Measurements from ENCODE around the gene TMEM169. TPM values are rescaled to one million over a fixed set of nuclear protein-coding genes. Genes with fewer than 3 reads are reported as not detected.
A peak's percentile ranks its signal among the peaks of the same experiment; 100 is the strongest.

Gene TMEM169
- 1 to 10 TPM; 1.4 to 1.5 TPM for total RNA-seq

GRCh38 chr2:216081487-216082116 lies at the start of gene TMEM169, which contains the start of gene PECR:
Gene TMEM169, plus strand, starts transcription at chr2:216081919. Its CDS starts 14,045 bp downstream, at chr2:216095964.
Gene PECR, minus strand, starts transcription at chr2:216081809. Its CDS starts 68 bp downstream, at chr2:216081741.
- no peaks in the 10 kb centered on the region for H3K27me3 Mint-ChIP-seq
- ATAC-seq (replicated peaks) = peak; percentile 96
- peak within 1 kb of the TSS; percentile 100 for H3K4me3 Mint-ChIP-seq
- peaks cover 38% of the 10 kb centered on the region for H3K4me1 Mint-ChIP-seq
- peak within 1 kb of the TSS; percentile 96 for H3K27ac Mint-ChIP-seq
- H3K36me3 Mint-ChIP-seq (ENCODE audit: low read depth) = no peaks in the 10 kb centered on the region
- no peaks in the 10 kb centered on the region for H3K9me3 Mint-ChIP-seq

- Mint-ChIP-seq H3K4me1 (peaks cover 20% of the 10 kb centered on the region), H3K9me3 (no peaks in the 10 kb centered on the region), H3K36me3 (ENCODE audit: low read depth) (peaks cover 12% of the 10 kb centered on the region), H3K4me3 (peak overlapping the region; percentile 67), H3K27ac (peak overlapping the region; percentile 90), H3K27me3 (no peaks in the 10 kb centered on the region)
- ATAC-seq (replicated peaks) = peak; percentile 92
Observed at GRCh38 chr2:216031960-216032689, 49.6 kb upstream of the TMEM169 start.

GRCh38 chr2:216033403-216033802 lies 48.3 kb upstream of the TMEM169 start:
- Mint-ChIP-seq H3K27me3 (no peaks in the 10 kb centered on the region), H3K27ac (no peak overlapping the region), H3K36me3 (ENCODE audit: low read depth) (peaks cover 19% of the 10 kb centered on the region), H3K4me1 (peaks cover 20% of the 10 kb centered on the region), H3K9me3 (no peaks in the 10 kb centered on the region), H3K4me3 (no peak overlapping the region)
- ATAC-seq (replicated peaks) = no peak

- H3K36me3 Mint-ChIP-seq (ENCODE audit: low read depth) = peaks cover 19% of the 10 kb centered on the region
Observed at GRCh38 chr2:216034065-216034464, 47.7 kb upstream of the TMEM169 start.

GRCh38 chr2:216039918-216040317 lies 41.8 kb upstream of the TMEM169 start:
- H3K4me3 Mint-ChIP-seq = no peak overlapping the region
- H3K27ac Mint-ChIP-seq = peak overlapping the region; percentile 66
- H3K27me3 Mint-ChIP-seq = no peaks in the 10 kb centered on the region
- no peak for ATAC-seq (replicated peaks)
- no peaks in the 10 kb centered on the region for H3K4me1 Mint-ChIP-seq
- H3K36me3 Mint-ChIP-seq (ENCODE audit: low read depth) = peaks cover 49% of the 10 kb centered on the region
- no peaks in the 10 kb centered on the region for H3K9me3 Mint-ChIP-seq

More at GRCh38 chr2:216034065-216034464, 47.7 kb upstream of the TMEM169 start:
- peaks cover 20% of the 10 kb centered on the region for H3K4me1 Mint-ChIP-seq
- H3K4me3 Mint-ChIP-seq = no peak overlapping the region
- H3K27ac Mint-ChIP-seq = no peak overlapping the region
- no peaks in the 10 kb centered on the region for H3K9me3 Mint-ChIP-seq
- no peaks in the 10 kb centered on the region for H3K27me3 Mint-ChIP-seq
- peak; percentile 30 for ATAC-seq (replicated peaks)

GRCh38 chr2:216041438-216041837 lies 40.3 kb upstream of the TMEM169 start:
- no peaks in the 10 kb centered on the region for H3K9me3 Mint-ChIP-seq
- H3K27ac Mint-ChIP-seq = no peak overlapping the region
- H3K27me3 Mint-ChIP-seq = no peaks in the 10 kb centered on the region
- peaks cover 59% of the 10 kb centered on the region for H3K36me3 Mint-ChIP-seq (ENCODE audit: low read depth)
- H3K4me3 Mint-ChIP-seq = no peak overlapping the region
- no peak for ATAC-seq (replicated peaks)
- H3K4me1 Mint-ChIP-seq = peaks cover 5% of the 10 kb centered on the region

GRCh38 chr2:216043949-216044348 lies 37.8 kb upstream of the TMEM169 start:
- peaks cover 58% of the 10 kb centered on the region for H3K36me3 Mint-ChIP-seq (ENCODE audit: low read depth)
- ATAC-seq (replicated peaks) = no peak
- no peaks in the 10 kb centered on the region for H3K9me3 Mint-ChIP-seq
- H3K27ac Mint-ChIP-seq = peak overlapping the region; percentile 14
- H3K4me1 Mint-ChIP-seq = peaks cover 5% of the 10 kb centered on the region
- no peaks in the 10 kb centered on the region for H3K27me3 Mint-ChIP-seq
- no peak overlapping the region for H3K4me3 Mint-ChIP-seq

GRCh38 chr2:216044883-216045486 lies 36.7 kb upstream of the TMEM169 start:
- Mint-ChIP-seq H3K4me3 (peak overlapping the region; percentile 33), H3K27me3 (no peaks in the 10 kb centered on the region), H3K36me3 (ENCODE audit: low read depth) (peaks cover 58% of the 10 kb centered on the region), H3K4me1 (peaks cover 5% of the 10 kb centered on the region), H3K27ac (peak overlapping the region; percentile 68), H3K9me3 (no peaks in the 10 kb centered on the region)
- ATAC-seq (replicated peaks) = peak; percentile 99

- Mint-ChIP-seq H3K36me3 (ENCODE audit: low read depth) (peaks cover 54% of the 10 kb centered on the region), H3K9me3 (no peaks in the 10 kb centered on the region), H3K4me1 (peaks cover 5% of the 10 kb centered on the region), H3K27ac (no peak overlapping the region), H3K27me3 (no peaks in the 10 kb centered on the region), H3K4me3 (no peak overlapping the region)
- ATAC-seq (replicated peaks) = no peak
Observed at GRCh38 chr2:216047397-216047796, 34.3 kb upstream of the TMEM169 start.

GRCh38 chr2:216049452-216049851 lies 32.3 kb upstream of the TMEM169 start:
- Mint-ChIP-seq H3K27ac (no peak overlapping the region), H3K4me3 (no peak overlapping the region), H3K27me3 (no peaks in the 10 kb centered on the region), H3K36me3 (ENCODE audit: low read depth) (peaks cover 38% of the 10 kb centered on the region), H3K4me1 (peaks cover 5% of the 10 kb centered on the region), H3K9me3 (no peaks in the 10 kb centered on the region)
- no peak for ATAC-seq (replicated peaks)

GRCh38 chr2:216051350-216051749 lies 30.4 kb upstream of the TMEM169 start:
- Mint-ChIP-seq H3K9me3 (no peaks in the 10 kb centered on the region), H3K27me3 (no peaks in the 10 kb centered on the region), H3K27ac (no peak overlapping the region), H3K4me1 (peaks cover 7% of the 10 kb centered on the region), H3K4me3 (no peak overlapping the region), H3K36me3 (ENCODE audit: low read depth) (peaks cover 35% of the 10 kb centered on the region)
- no peak for ATAC-seq (replicated peaks)

GRCh38 chr2:216052420-216052819 lies 29.3 kb upstream of the TMEM169 start:
- H3K27me3 Mint-ChIP-seq = no peaks in the 10 kb centered on the region
- H3K4me3 Mint-ChIP-seq = no peak overlapping the region
- no peak overlapping the region for H3K27ac Mint-ChIP-seq
- no peak for ATAC-seq (replicated peaks)
- peaks cover 10% of the 10 kb centered on the region for H3K4me1 Mint-ChIP-seq
- H3K9me3 Mint-ChIP-seq = no peaks in the 10 kb centered on the region
- H3K36me3 Mint-ChIP-seq (ENCODE audit: low read depth) = peaks cover 35% of the 10 kb centered on the region

GRCh38 chr2:216055680-216056079 lies 26.0 kb upstream of the TMEM169 start:
- no peaks in the 10 kb centered on the region for H3K9me3 Mint-ChIP-seq

GRCh38 chr2:216056739-216057138 lies 25.0 kb upstream of the TMEM169 start:
- Mint-ChIP-seq H3K9me3 (no peaks in the 10 kb centered on the region), H3K4me1 (peaks cover 20% of the 10 kb centered on the region), H3K27me3 (no peaks in the 10 kb centered on the region), H3K36me3 (ENCODE audit: low read depth) (peaks cover 15% of the 10 kb centered on the region), H3K27ac (peak overlapping the region; percentile 94), H3K4me3 (peak overlapping the region; percentile 86)
- no peak for ATAC-seq (replicated peaks)

More at GRCh38 chr2:216055680-216056079, 26.0 kb upstream of the TMEM169 start:
- H3K27ac Mint-ChIP-seq = peak overlapping the region; percentile 12
- peaks cover 12% of the 10 kb centered on the region for H3K36me3 Mint-ChIP-seq (ENCODE audit: low read depth)
- no peak overlapping the region for H3K4me3 Mint-ChIP-seq
- no peaks in the 10 kb centered on the region for H3K27me3 Mint-ChIP-seq
- ATAC-seq (replicated peaks) = no peak
- peaks cover 18% of the 10 kb centered on the region for H3K4me1 Mint-ChIP-seq
